ENCODE data around the gene RBM43.
A peak's percentile ranks its signal among the peaks of the same experiment; 100 is the strongest.

Gene RBM43

DNA sequence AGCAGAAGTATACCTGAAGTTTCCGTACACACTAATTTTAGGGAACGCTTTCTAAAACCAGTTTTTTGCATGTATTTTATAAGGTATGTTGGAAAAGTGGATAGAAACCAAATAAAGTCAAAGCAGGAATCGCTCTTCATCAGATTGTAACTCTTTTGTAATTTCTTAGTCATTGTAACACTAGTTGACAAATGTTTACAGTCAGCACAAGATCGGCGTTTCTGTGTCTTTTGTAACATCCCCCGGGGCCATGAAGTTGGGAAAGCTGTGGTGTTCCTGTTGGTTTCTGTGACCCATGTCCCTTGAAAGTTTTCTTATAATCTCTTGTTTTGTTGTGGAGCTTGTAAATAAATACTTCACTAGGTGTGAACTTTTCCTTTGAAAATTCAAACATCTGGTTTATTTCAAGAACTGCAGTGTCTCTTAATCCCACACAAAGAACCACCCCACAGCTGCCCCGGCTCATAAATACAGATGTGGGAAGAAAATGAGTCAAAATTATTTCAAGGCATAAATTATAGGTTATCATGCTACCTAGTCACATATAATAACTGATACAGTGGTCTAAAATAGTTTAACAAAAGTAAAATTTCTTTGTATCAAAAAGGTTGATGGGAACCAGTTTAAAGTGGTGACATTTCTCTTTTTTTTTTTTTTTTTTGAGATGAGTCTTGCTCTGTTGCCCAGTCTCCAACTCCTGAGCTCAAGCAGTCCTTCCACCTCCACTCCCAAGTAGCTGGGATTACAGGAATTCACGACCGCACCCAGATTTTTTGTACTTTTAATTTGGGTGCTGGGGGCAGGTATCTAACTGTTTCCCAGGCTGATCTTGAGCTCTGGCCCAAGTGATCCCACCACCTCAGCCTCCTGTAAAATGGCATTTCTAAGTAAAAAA is 28.6 kb upstream of the RBM43 start:
- H3K9me3 ChIP-seq = no peaks in the 10 kb centered on the region
- DNase-seq = no peak

DNA sequence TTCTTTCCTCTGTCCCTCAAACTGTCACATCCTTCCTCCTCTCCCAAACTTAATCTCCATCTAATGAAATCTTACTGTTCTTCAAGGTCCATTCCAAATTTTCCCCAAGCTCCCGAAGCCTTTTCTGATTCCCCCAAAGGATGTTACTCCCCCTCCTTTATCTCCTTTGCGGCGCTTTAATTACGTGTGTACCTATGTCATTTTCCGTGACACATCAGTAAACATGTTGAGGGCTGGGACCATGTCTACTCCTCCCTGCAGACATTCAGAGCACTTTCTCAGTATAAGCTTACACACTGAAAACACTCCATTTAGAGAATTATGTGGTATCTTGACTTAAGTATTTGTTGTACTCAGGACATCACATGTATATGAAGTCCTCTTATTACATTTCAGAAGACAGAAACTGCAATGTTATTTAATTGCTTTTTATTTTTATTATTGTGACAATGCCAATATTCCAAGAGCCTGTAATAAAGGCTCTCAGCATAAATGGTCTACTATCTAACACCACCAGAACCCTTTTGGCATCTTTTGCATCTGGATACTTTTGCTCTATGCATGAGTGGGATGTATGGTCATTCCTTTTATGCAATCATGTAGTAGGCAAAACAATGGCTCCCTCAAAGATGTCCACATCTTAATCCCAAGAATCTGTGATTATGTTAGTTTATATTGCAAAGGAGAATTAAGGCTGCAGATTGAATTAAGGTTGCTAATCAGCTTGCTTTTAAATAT is 26.0 kb upstream of the RBM43 start:
- Histone ChIP-seq H3K9me3 (no peaks in the 10 kb centered on the region), H3K27me3 (no peaks in the 10 kb centered on the region), H3K4me3 (ENCODE audit: low read depth, low read length) (no peak overlapping the region), H3K36me3 (no peaks in the 10 kb centered on the region), H3K4me1 (no peaks in the 10 kb centered on the region)
- TF ChIP-seq, protein P1, sequence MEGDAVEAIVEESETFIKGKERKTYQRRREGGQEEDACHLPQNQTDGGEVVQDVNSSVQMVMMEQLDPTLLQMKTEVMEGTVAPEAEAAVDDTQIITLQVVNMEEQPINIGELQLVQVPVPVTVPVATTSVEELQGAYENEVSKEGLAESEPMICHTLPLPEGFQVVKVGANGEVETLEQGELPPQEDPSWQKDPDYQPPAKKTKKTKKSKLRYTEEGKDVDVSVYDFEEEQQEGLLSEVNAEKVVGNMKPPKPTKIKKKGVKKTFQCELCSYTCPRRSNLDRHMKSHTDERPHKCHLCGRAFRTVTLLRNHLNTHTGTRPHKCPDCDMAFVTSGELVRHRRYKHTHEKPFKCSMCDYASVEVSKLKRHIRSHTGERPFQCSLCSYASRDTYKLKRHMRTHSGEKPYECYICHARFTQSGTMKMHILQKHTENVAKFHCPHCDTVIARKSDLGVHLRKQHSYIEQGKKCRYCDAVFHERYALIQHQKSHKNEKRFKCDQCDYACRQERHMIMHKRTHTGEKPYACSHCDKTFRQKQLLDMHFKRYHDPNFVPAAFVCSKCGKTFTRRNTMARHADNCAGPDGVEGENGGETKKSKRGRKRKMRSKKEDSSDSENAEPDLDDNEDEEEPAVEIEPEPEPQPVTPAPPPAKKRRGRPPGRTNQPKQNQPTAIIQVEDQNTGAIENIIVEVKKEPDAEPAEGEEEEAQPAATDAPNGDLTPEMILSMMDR (IDR thresholded peaks at IDR 0.05; ENCODE audit: low read depth, low read length) = no peak
- DNase-seq = no peak

More for the DNA sequence above, 28.6 kb upstream of the RBM43 start:
- H3K4me3 ChIP-seq (ENCODE audit: low read depth, low read length) = peak overlapping the region; percentile 65
- H3K27me3 ChIP-seq = no peaks in the 10 kb centered on the region
- H3K36me3 ChIP-seq = no peaks in the 10 kb centered on the region
- TF ChIP-seq, protein P1 (IDR thresholded peaks at IDR 0.05; ENCODE audit: low read depth, low read length) = no peak
- H3K4me1 ChIP-seq = no peaks in the 10 kb centered on the region

DNA sequence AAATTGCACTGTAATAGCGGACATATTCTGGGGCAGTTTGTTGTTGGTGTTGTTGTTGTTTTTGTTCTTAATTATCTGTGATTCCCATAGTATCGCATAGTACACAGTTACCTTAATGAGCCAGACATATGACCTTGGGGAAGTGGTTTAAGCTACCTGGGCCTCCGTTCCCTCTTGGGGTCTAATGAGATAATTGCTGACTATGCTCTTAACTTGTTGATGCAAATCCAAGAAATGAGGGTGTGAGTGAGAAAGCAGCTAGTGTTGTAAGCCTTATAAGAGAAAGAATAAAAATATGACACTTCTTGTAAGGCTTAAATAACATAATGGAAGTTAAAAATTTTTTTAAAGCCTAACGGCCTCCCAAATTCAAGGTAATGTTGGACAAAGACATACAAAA is 20.7 kb upstream of the RBM43 start:
- DNase-seq = no peak
- no peaks in the 10 kb centered on the region for H3K4me1 ChIP-seq
- no peaks in the 10 kb centered on the region for H3K9me3 ChIP-seq
- H3K36me3 ChIP-seq = no peaks in the 10 kb centered on the region
- TF ChIP-seq, protein P1 (IDR thresholded peaks at IDR 0.05; ENCODE audit: low read depth, low read length) = no peak
- H3K27me3 ChIP-seq = no peaks in the 10 kb centered on the region
- no peak overlapping the region for H3K4me3 ChIP-seq (ENCODE audit: low read depth, low read length)

DNA sequence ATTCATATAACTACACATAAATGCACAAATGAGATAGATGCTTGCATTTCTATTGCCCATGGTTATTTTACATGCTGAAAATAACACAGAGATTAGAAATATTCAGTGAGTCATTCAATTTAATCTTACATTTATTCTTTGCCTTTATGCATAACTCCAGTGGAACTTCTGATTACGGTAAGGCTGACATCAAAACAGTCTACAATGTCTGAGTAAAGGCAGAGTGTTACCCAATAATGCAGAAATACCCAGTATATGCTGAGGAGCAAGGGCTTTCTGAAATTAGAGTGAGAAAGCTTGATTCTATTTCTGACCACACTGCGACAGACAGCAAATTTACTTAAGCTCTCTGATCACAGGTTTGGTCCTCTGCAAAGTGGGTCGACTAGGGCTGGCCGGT is 18.6 kb upstream of the RBM43 start:
- no peak for DNase-seq
- no peaks in the 10 kb centered on the region for H3K9me3 ChIP-seq
- H3K4me3 ChIP-seq (ENCODE audit: low read depth, low read length) = no peak overlapping the region
- TF ChIP-seq, protein P1 (IDR thresholded peaks at IDR 0.05; ENCODE audit: low read depth, low read length) = no peak
- no peaks in the 10 kb centered on the region for H3K27me3 ChIP-seq
- no peaks in the 10 kb centered on the region for H3K4me1 ChIP-seq
- H3K36me3 ChIP-seq = no peaks in the 10 kb centered on the region

DNA sequence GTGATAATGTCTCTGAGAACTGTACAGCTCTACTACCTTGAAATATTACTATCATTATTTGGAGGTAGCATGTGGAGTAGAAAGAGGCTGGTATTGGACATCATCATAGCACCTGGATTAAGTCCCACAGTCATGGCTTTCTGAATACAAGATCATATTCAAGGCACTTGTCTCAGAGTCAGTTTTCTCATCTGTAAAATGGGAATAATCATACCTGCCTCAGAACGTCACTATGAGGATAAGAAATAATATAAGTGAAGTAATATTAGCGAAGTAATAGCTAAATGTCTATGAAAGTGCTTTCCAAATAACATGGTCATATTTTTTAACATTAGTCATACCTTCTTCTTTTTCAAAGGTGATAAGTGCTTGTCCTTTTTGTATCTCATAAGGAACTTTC is 16.8 kb upstream of the RBM43 start:
- no peaks in the 10 kb centered on the region for H3K27me3 ChIP-seq
- no peaks in the 10 kb centered on the region for H3K36me3 ChIP-seq
- no peak overlapping the region for H3K4me3 ChIP-seq (ENCODE audit: low read depth, low read length)
- TF ChIP-seq, protein P1 (IDR thresholded peaks at IDR 0.05; ENCODE audit: low read depth, low read length) = no peak
- no peak for DNase-seq
- no peaks in the 10 kb centered on the region for H3K9me3 ChIP-seq
- H3K4me1 ChIP-seq = no peaks in the 10 kb centered on the region

DNA sequence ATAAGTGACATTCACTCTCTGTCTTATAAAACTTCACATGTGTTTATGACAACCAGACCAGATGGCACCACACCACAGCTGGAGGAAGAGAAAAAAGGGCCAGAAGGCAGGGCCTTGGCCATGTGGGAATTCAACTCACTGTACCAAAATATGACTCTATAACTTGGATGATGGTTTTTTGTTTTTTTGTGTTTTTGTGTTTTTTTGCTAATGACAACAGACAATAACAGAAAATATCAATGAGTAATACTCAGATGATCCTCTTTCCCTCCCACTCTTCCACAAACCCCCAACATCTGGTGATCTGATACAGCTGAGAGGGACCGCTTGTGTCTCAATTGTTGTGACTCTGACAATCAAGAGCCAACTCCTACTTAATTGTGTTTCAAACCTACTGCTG is 15.4 kb upstream of the RBM43 start:
- Histone ChIP-seq H3K36me3 (no peaks in the 10 kb centered on the region), H3K9me3 (no peaks in the 10 kb centered on the region), H3K4me1 (no peaks in the 10 kb centered on the region), H3K4me3 (ENCODE audit: low read depth, low read length) (no peak overlapping the region), H3K27me3 (no peaks in the 10 kb centered on the region)
- no peak for DNase-seq
- TF ChIP-seq, protein P1 (IDR thresholded peaks at IDR 0.05; ENCODE audit: low read depth, low read length) = no peak

All from BE2C (cell line).